Measurements from ENCODE around the gene GRIK4.

Gene GRIK4

GRCh38 chr11:120563703-120564572, 52.4 kb downstream of the GRIK4 start:
- no peak for DNase-seq (ENCODE audit: low spot score)
- TF ChIP-seq CTCF (IDR thresholded peaks at IDR 0.05; ENCODE audit: poor library complexity, severe bottlenecking): no peak
- Histone ChIP-seq H3K4me3 (ENCODE audit: severe bottlenecking) (peak overlapping the region; percentile 9), H3K27ac (ENCODE audit: poor library complexity, severe bottlenecking) (no peak overlapping the region), H3K4me1 (ENCODE audit: insufficient read depth, poor library complexity, severe bottlenecking) (peaks cover 18% of the 10 kb centered on the region), H3K9me3 (ENCODE audit: severe bottlenecking) (no peaks in the 10 kb centered on the region), H3K36me3 (ENCODE audit: low read depth) (no peaks in the 10 kb centered on the region), H3K27me3 (ENCODE audit: insufficient read depth, poor library complexity, severe bottlenecking) (peaks cover 4% of the 10 kb centered on the region)
- no peak for ATAC-seq (ENCODE audit: low read depth)

DNA sequence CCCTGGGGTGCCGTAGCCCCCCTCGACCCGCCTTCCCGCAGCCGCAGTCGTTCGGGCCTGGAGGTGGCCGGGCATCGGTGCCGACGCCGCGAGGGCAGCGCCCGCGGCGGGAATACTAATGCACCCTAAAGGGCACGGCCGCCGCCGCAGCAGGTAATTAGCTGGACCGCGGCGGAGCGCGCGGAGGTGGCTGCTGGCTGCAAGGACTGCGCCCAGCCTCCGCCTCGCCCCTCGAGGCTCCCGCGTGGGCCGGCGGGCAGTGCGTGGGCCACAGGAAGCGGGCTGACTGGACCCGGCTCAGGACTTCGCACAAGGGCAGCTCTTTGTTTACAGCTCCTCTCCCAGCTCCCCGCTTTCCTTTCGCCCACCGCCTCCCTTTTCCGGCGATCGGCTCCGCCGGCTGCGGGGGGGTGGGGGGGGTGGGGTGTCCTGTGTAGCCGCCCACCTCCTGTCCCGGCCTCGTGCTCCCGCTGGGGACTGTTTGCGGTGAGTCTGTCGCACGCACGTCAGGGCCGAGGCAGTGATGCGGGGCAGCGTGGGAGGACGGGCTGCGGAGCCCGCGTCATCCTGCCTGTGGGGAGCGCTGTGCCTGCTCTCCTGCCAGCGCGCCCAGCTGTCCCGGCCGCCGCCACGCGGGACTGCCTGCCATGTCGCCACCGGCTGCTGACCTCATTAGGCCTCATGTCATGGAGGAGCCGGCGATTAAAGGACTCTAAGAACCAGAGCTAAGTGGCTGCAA, 53.2 kb downstream of the GRIK4 start:
- DNase-seq (ENCODE audit: low spot score): no peak
- no peak for TF ChIP-seq CTCF (IDR thresholded peaks at IDR 0.05; ENCODE audit: poor library complexity, severe bottlenecking)
- H3K9me3 ChIP-seq (ENCODE audit: severe bottlenecking): no peaks in the 10 kb centered on the region
- no peaks in the 10 kb centered on the region for H3K36me3 ChIP-seq (ENCODE audit: low read depth)
- ATAC-seq (ENCODE audit: low read depth): peak; percentile 50
- peak overlapping the region; percentile 9 for H3K4me3 ChIP-seq (ENCODE audit: severe bottlenecking)
- no peak overlapping the region for H3K27ac ChIP-seq (ENCODE audit: poor library complexity, severe bottlenecking)
- peaks cover 4% of the 10 kb centered on the region for H3K27me3 ChIP-seq (ENCODE audit: insufficient read depth, poor library complexity, severe bottlenecking)
- peaks cover 18% of the 10 kb centered on the region for H3K4me1 ChIP-seq (ENCODE audit: insufficient read depth, poor library complexity, severe bottlenecking)

DNA sequence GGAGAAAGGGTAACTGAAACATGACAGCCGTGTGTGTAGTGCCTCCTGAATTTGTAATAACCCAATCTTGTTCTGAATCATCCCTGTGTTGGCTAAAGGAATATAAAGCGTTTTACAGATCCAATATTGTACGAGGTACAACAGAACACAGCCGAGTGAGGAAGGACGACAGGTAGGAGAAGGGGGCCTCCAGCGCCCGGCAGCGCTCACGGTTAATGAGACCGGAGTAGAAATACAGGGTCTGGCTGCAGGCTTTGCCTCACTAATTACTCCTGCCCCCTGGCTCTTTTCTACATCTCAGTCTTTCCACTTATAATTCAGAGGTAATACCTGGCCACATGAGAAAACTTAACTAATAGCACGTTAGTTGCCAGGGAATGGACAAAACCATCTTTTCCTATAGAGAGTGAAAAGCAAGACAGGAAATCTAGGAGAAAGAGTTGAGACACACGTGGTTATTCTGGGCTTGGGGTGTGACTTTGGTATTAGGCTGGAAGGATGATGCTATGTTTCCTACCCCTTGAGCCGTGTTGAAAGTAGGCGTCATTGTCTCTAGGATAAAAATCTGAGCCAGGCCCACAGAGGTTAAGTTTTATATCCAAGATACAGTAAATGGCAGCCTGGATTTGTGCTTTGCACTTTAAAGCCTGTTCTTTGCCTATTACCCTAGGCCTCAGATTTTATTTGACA, 54.1 kb downstream of the GRIK4 start:
- peak; percentile 11; the same call in 1 of the 3 replicates for ATAC-seq (ENCODE audit: low read depth)
- H3K4me3 ChIP-seq (ENCODE audit: severe bottlenecking): no peak overlapping the region

GRCh38 chr11:120566176-120566575, 54.6 kb downstream of the GRIK4 start:
- peak; percentile 92 for ATAC-seq (ENCODE audit: low read depth)
- peaks cover 18% of the 10 kb centered on the region for H3K4me1 ChIP-seq (ENCODE audit: insufficient read depth, poor library complexity, severe bottlenecking)
- no peak for TF ChIP-seq CTCF (IDR thresholded peaks at IDR 0.05; ENCODE audit: poor library complexity, severe bottlenecking)
- no peaks in the 10 kb centered on the region for H3K36me3 ChIP-seq (ENCODE audit: low read depth)
- H3K27ac ChIP-seq (ENCODE audit: poor library complexity, severe bottlenecking): peak overlapping the region; percentile 61
- no peak for DNase-seq (ENCODE audit: low spot score)
- H3K9me3 ChIP-seq (ENCODE audit: severe bottlenecking): no peaks in the 10 kb centered on the region
- peaks cover 4% of the 10 kb centered on the region for H3K27me3 ChIP-seq (ENCODE audit: insufficient read depth, poor library complexity, severe bottlenecking)
- H3K4me3 ChIP-seq (ENCODE audit: severe bottlenecking): no peak overlapping the region

More for the DNA sequence above, 54.1 kb downstream of the GRIK4 start:
- no peak for TF ChIP-seq CTCF (IDR thresholded peaks at IDR 0.05; ENCODE audit: poor library complexity, severe bottlenecking)
- no peak for DNase-seq (ENCODE audit: low spot score)
- Histone ChIP-seq H3K36me3 (ENCODE audit: low read depth) (no peaks in the 10 kb centered on the region), H3K4me1 (ENCODE audit: insufficient read depth, poor library complexity, severe bottlenecking) (peaks cover 18% of the 10 kb centered on the region), H3K9me3 (ENCODE audit: severe bottlenecking) (no peaks in the 10 kb centered on the region), H3K27me3 (ENCODE audit: insufficient read depth, poor library complexity, severe bottlenecking) (peaks cover 4% of the 10 kb centered on the region), H3K27ac (ENCODE audit: poor library complexity, severe bottlenecking) (peak overlapping the region; percentile 61)

Measured in RWPE2 (cell line).